D721Med (cell line): ENCODE measurements around the gene WDHD1.
"Not testable (repeated sequence)": the region's sequence is repeated elsewhere in the genome, so short reads cannot be mapped to it uniquely, and the experiment has no call there.

Source experiments
- DNase-seq: peaks from one replicate; pipeline ENCODE4 v3.0.0; 2011; ENCODE audit warnings: low spot score; ENCODE audit not compliant: insufficient read length
- FAIRE-seq: peaks from 2 replicates; lab custom pipeline; 2011; peaks lifted over from hg19 to GRCh38; lab: Jason Lieb, UNC
- CTCF ChIP-seq: IDR thresholded peaks from 2 replicates; pipeline ENCODE4 v1.5.1; 2012; ENCODE audit warnings: mild to moderate bottlenecking, control low read depth; ENCODE audit not compliant: insufficient read depth; ENCODE audit errors: missing control alignments

Gene WDHD1

GRCh38 chr14:55070981-55071411 is 44.1 kb upstream of the WDHD1 start:
- FAIRE-seq (no peak), DNase-seq (no peak)
- no peak for TF ChIP-seq CTCF

- DNase-seq (no peak), FAIRE-seq (no peak)
- TF ChIP-seq CTCF: no peak
Observed at GRCh38 chr14:55066223-55066622, 39.3 kb upstream of the WDHD1 start.

GRCh38 chr14:55065411-55065810 is 38.5 kb upstream of the WDHD1 start:
- no peak for TF ChIP-seq CTCF
- FAIRE-seq (no peak), DNase-seq (no peak)

GRCh38 chr14:55064896-55065295 is 38.0 kb upstream of the WDHD1 start:
- not testable (repeated sequence) for DNase-seq, FAIRE-seq

GRCh38 chr14:55062517-55063351 is 35.8 kb upstream of the WDHD1 start:
- no peak for FAIRE-seq
- TF ChIP-seq CTCF: no peak
- DNase-seq: no peak

GRCh38 chr14:55059333-55059732 is 32.4 kb upstream of the WDHD1 start:
- DNase-seq: no peak
- FAIRE-seq: no peak
- no peak for TF ChIP-seq CTCF

GRCh38 chr14:55057919-55058318 is 31.0 kb upstream of the WDHD1 start:
- no peak for TF ChIP-seq CTCF
- DNase-seq (no peak), FAIRE-seq (no peak)

- no peak for TF ChIP-seq CTCF
- DNase-seq: no peak
- no peak for FAIRE-seq
Observed at GRCh38 chr14:55054098-55054497, 27.2 kb upstream of the WDHD1 start.
